Measurements from ENCODE around the gene LSM12.
"Not testable (repeated sequence)": the region's sequence is repeated elsewhere in the genome, so short reads cannot be mapped to it uniquely, and the experiment has no call there.

Gene LSM12

GRCh38 chr17:44066204-44066930, at the start of gene LSM12:
TSS of gene LSM12 (minus strand) at chr17:44066671. CDS start at chr17:44066587, 84 bp downstream.
- DNase-seq (ENCODE audit: low read depth): peak; percentile 82

- no peak for DNase-seq (ENCODE audit: low read depth)
These were observed 49.3 kb upstream of the LSM12 start for GRCh38 chr17:44115585-44116415.

GRCh38 chr17:44113868-44114840, 47.7 kb upstream of the LSM12 start:
- DNase-seq (ENCODE audit: low read depth): no peak

GRCh38 chr17:44113382-44113781, 46.9 kb upstream of the LSM12 start:
- DNase-seq (ENCODE audit: low read depth): no peak

- no peak for DNase-seq (ENCODE audit: low read depth)
These were observed 46.1 kb upstream of the LSM12 start for GRCh38 chr17:44112284-44113280.

GRCh38 chr17:44111777-44112176, 45.3 kb upstream of the LSM12 start:
- DNase-seq (ENCODE audit: low read depth): no peak

GRCh38 chr17:44110823-44111633, 44.6 kb upstream of the LSM12 start:
- DNase-seq (ENCODE audit: low read depth): peak; percentile 37

- DNase-seq (ENCODE audit: low read depth): no peak
These were observed 43.7 kb upstream of the LSM12 start for GRCh38 chr17:44110011-44110686.

- DNase-seq (ENCODE audit: low read depth): no peak
These were observed 42.8 kb upstream of the LSM12 start for GRCh38 chr17:44109312-44109630.

- no peak for DNase-seq (ENCODE audit: low read depth)
These were observed 42.2 kb upstream of the LSM12 start for GRCh38 chr17:44108440-44109311.

- DNase-seq (ENCODE audit: low read depth): no peak
These were observed 40.3 kb upstream of the LSM12 start for GRCh38 chr17:44106801-44107200.

GRCh38 chr17:44105941-44106340, 39.5 kb upstream of the LSM12 start:
- DNase-seq (ENCODE audit: low read depth): no peak

- DNase-seq (ENCODE audit: low read depth): no peak
These were observed 39.0 kb upstream of the LSM12 start for GRCh38 chr17:44105483-44105882.

- no peak for DNase-seq (ENCODE audit: low read depth)
These were observed 36.6 kb upstream of the LSM12 start for GRCh38 chr17:44102849-44103622.

- DNase-seq (ENCODE audit: low read depth): not testable (repeated sequence)
These were observed 35.4 kb upstream of the LSM12 start for GRCh38 chr17:44101858-44102257.

GRCh38 chr17:44097110-44097958, 30.9 kb upstream of the LSM12 start:
- DNase-seq (ENCODE audit: low read depth): no peak

Data from activated T-cell treated with anti-CD3 and anti-CD28 coated beads for 1 hour (primary cell).